ENCODE results near the gene WWOX. TPM values are rescaled to one million over a fixed set of nuclear protein-coding genes. Genes with fewer than 3 reads are reported as not detected.

The WWOX gene
- total RNA-seq, 3 donors from 2014 or later = 11.7 to 18.0 (median 13.8) TPM

DNA sequence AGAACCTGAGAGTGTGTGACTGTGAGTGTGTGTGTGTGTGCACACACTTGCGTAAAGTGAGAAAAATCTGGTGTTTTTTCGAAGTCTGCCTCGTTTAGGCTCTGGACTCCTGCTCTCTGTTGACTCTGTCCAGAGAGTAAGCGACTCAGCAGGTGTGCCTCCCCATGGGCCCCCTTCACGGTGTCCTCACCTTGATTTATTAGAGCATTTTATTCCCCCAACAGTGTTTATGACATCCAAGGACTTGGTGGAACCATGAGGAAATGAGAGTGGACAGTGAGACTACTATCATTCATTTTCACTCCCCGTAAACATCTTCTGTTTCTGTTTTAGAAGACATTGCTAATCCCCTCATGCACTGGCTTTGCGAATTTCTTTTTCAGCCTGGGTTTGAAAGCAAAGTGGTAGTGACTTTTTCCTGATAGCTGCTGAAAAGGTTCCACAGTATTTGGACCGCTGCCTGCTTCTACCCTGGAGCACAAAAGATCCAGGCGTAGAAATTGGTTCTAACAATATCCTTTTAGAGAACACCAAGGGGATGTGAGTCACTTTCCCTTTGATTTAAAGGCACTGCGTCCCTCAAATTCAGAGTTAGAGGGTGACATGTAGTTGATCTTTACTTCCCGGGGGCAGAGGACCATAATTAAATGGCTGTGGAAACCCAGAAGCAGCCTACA lies 218.2 kb downstream of the WWOX start:
- Histone ChIP-seq H3K4me3 (no peak overlapping the region), H3K36me3 (ENCODE audit: low read depth) (no peaks in the 10 kb centered on the region), H3K4me1 (ENCODE audit: low read depth) (no peaks in the 10 kb centered on the region), H3K9me3 (no peaks in the 10 kb centered on the region)
- no peak for ATAC-seq
- TF ChIP-seq, protein P1, sequence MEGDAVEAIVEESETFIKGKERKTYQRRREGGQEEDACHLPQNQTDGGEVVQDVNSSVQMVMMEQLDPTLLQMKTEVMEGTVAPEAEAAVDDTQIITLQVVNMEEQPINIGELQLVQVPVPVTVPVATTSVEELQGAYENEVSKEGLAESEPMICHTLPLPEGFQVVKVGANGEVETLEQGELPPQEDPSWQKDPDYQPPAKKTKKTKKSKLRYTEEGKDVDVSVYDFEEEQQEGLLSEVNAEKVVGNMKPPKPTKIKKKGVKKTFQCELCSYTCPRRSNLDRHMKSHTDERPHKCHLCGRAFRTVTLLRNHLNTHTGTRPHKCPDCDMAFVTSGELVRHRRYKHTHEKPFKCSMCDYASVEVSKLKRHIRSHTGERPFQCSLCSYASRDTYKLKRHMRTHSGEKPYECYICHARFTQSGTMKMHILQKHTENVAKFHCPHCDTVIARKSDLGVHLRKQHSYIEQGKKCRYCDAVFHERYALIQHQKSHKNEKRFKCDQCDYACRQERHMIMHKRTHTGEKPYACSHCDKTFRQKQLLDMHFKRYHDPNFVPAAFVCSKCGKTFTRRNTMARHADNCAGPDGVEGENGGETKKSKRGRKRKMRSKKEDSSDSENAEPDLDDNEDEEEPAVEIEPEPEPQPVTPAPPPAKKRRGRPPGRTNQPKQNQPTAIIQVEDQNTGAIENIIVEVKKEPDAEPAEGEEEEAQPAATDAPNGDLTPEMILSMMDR (IDR thresholded peaks at IDR 0.05) = no peak
- DNase-seq = no peak
- intact Hi-C loops (cut with DNase I, micrococcal nuclease) = no loop called here

DNA sequence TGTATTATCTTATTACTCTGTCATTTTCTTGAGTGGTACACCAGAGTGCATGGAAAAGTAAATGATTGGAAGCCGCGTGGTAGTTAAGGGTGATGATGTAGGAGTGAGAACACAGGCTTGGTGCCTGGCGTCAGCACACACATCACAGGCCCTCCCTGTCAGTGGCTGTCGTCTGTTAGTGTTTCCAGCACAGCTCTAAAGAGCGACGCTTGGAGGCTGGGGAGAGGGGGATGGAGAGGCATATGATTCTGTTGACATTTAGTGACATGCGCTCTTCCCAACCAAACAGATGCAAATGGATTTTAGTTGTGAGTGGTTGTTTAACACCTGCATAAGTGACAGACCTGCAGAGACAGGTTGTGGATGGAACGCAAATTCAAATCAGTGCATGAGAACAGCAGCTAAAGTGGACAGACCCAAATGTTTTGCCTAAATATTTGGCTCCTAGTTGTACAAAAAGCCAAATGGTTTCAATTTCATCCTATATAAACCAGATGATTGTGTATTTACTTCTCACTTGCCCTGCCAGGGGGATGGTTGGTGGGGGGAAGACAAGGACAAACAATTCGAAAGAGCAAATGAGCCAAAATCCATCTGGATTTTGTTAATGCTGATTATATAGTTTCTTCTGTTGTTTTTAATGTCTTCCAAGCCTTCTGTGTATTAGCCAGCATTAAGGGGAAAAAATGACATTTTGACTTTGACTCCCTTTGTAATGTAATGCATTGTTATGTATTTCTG lies 222.3 kb downstream of the WWOX start:
- ATAC-seq = no peak

GRCh38 chr16:78323315-78323714 lies 223.9 kb downstream of the WWOX start:
- Histone ChIP-seq H3K4me3 (no peak overlapping the region), H3K4me1 (ENCODE audit: low read depth) (no peaks in the 10 kb centered on the region), H3K9me3 (no peaks in the 10 kb centered on the region), H3K36me3 (ENCODE audit: low read depth) (no peaks in the 10 kb centered on the region)
- intact Hi-C loops (cut with DNase I, micrococcal nuclease) = no loop called here
- TF ChIP-seq, protein P1 (IDR thresholded peaks at IDR 0.05) = no peak
- DNase-seq (no peak), ATAC-seq (no peak)

More for the DNA sequence above, 222.3 kb downstream of the WWOX start:
- no peak overlapping the region for H3K4me3 ChIP-seq
- no peaks in the 10 kb centered on the region for H3K4me1 ChIP-seq (ENCODE audit: low read depth)
- no peak for DNase-seq
- no peaks in the 10 kb centered on the region for H3K36me3 ChIP-seq (ENCODE audit: low read depth)
- intact Hi-C loops (cut with DNase I, micrococcal nuclease) = no loop called here
- H3K9me3 ChIP-seq = no peaks in the 10 kb centered on the region
- TF ChIP-seq, protein P1 (IDR thresholded peaks at IDR 0.05) = no peak

DNA sequence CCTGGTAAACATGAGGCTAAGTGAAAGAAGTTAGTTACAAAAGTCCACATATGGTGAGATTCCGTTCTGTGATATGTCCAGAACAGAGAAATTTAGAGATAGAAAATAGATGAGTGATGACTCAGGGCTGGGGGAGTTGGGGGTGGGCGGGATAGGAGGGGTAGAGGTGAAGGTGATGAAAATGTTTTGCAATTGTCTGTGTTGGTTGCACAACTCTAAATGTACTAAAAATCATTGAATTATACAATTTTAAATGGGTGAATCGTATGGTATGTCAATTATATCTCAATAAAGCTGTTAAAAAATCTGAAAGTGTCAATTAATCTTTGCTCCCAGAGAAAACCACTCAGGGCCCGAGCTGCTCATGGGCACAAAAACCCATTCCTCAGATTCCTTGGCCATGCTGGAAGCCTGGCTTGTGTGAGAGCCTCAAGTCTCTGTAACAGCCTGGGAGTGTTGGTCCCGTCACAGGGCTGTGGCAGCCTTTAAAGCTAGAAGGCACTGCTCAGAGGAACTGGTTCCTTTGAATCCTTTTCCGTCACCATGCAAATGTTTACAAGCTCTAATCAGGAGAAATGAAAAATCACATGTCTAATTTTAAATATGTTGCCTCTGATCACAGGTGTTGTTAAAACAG lies 225.3 kb downstream of the WWOX start:
- ATAC-seq (no peak), DNase-seq (no peak)
- Histone ChIP-seq H3K36me3 (ENCODE audit: low read depth) (no peaks in the 10 kb centered on the region), H3K9me3 (no peaks in the 10 kb centered on the region), H3K4me1 (ENCODE audit: low read depth) (no peaks in the 10 kb centered on the region), H3K4me3 (no peak overlapping the region)
- TF ChIP-seq, protein P1 (IDR thresholded peaks at IDR 0.05) = no peak
- intact Hi-C loops (cut with DNase I, micrococcal nuclease) = no loop called here

DNA sequence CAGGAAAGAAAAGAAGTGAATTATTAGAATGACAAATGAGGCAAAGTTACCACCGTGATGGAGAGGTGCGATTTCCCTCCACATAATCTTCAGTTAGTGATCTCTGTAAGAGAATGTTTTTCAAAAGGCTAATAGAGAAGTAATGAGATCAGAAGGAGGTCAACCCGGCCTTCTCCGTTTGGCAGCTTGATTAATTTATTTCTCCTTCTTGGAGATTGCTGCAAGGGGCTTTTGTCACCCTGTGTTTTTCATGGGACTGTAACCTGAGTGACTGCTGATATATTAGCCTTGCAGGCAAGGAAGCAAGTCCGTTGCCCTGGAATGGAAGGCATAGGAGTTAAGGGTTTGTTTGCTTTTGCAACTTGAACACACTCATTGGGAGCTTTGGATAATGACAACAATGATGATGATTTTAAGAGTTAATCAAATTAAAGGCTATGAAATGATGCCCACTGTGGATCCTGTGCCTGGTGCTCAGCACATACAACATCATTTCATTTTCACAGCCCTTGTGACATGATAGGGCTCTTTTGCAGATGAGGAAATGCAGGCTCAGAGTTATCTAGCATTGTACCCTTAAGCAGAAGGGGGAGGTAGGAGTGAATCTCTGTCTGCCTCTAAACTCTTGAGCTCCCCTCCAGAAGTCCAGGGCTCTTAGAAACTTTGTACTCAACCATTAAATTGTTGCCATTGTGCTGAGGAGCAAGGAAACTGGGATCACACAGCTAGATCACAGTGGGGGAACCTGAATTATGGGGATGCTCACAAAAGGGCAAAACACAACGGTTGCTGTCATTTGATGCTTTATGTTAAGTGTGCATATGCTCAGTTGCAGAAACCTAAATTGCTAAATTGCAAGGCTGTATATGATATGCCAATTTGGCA lies 226.3 kb downstream of the WWOX start:
- intact Hi-C loops (cut with DNase I, micrococcal nuclease) = no loop called here
- no peak for ATAC-seq
- Histone ChIP-seq H3K36me3 (ENCODE audit: low read depth) (no peaks in the 10 kb centered on the region), H3K4me3 (no peak overlapping the region), H3K4me1 (ENCODE audit: low read depth) (no peaks in the 10 kb centered on the region), H3K9me3 (no peaks in the 10 kb centered on the region)
- TF ChIP-seq, protein P1 (IDR thresholded peaks at IDR 0.05) = no peak
- DNase-seq = no peak
